NT2/D1 (cell line): ENCODE data around the gene PCDH18.

Experiments
- YY1 ChIP-seq: IDR thresholded peaks from 2 replicates; pipeline ENCODE4 v1.6.1; 2011; ENCODE audit not compliant: insufficient read length, insufficient read depth
- ZNF274 ChIP-seq: IDR thresholded peaks from 2 replicates; pipeline ENCODE4 v1.6.1; 2011; ENCODE audit warnings: mild to moderate bottlenecking, low read depth, low read length

DNA sequence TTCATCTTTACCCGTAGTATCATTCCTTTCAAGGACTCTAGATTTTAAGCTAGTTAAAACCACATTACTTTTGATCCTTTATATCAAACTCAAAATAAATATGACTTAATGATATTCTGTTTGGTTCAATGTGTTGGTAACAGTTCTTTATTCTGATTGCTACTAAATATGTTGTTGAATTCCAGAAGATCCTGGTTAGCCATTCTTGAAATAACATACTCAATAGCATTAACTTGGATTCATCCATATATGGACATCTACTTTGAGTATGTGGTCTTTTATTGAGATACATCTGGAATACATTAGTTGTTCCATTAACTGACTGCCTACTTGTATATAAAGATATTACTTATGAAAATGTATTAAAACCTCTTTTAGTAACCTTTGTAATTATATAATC is 27.5 kb upstream of the PCDH18 start:
- TF ChIP-seq ZNF274 = no peak
- no peak for TF ChIP-seq YY1
